ENCODE results near the gene PTBP1. TPM values are rescaled to one million over a fixed set of nuclear protein-coding genes. Genes with fewer than 3 reads are reported as not detected.

PTBP1 gene
- total and polyA plus RNA-seq, 9 of the 15 experiments (the other 6 are each of a cell fraction or from before 2014, with no cell fraction given) = 14.0 to 759 (median 234) TPM

DNA sequence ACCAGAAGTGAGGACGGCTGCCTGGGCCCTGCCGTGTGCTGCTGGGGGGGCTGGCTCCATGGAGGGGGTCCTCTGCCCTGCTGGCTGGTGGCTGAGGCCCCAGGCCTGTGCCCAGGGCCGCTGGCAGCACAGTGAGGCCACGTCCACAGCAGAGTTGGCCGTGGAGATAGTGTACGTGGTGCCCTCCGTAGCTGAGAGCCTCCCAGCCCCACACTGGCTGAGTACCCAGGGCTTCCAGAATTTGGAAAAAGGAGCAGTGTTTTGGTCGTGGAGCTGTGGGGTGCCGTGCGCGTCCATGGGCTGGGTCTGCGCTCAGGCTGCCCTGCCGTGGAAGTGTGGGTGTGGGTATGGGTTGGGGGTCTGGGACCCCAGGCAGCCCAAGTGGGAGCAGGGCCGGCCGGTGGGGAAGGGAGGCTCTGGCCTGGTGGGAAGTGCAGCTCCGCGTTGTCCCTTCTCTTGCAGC lies 5.9 kb downstream of the PTBP1 start:
- TF ChIP-seq POLR2G (IDR thresholded peaks at IDR 0.05; ENCODE audit: low read depth, low read length) (peak; percentile 81), RBFOX2 (IDR thresholded peaks at IDR 0.05; ENCODE audit: low read depth, low read length) (peak; percentile 79), CXXC5 (CRISPR knock-in tag; IDR thresholded peaks at IDR 0.05) (no peak), PRPF4 (IDR thresholded peaks at IDR 0.05; ENCODE audit: insufficient read depth, low read depth, low read length, poor library complexity, severe bottlenecking) (peak; percentile 45), RBM22 (IDR thresholded peaks at IDR 0.05; ENCODE audit: low read depth, low read length, poor library complexity, severe bottlenecking) (peak; percentile 90)
- Histone ChIP-seq H3K79me2 (ENCODE audit: control insufficient read depth, insufficient read depth, low read length) (peaks cover 100% of the 10 kb centered on the region), H3K9me3 (replicated peaks; ENCODE audit: control insufficient read depth, insufficient read depth, low read depth, low read length) (no peaks in the 10 kb centered on the region; the same call in 1 of the 2 replicates), H3K27ac (ENCODE audit: extremely low read depth, low read depth, low read length) (no peak overlapping the region), H3K9ac (ENCODE audit: insufficient read depth in 1 of 2, low read depth in 2 of 2, low read length in 2 of 2) (peak overlapping the region in 1 of 2 experiments; percentile 4; a peak in 1 of 4 replicates), H3K4me1 (replicated peaks in 1 of 2; ENCODE audit: control insufficient read depth in 2 of 2, insufficient read depth in 2 of 2, low read length in 2 of 2) (peaks cover 22 to 84% of the 10 kb centered on the region in 2 experiments), H3K9me1 (ENCODE audit: control insufficient read depth, insufficient read depth, low read length) (peaks cover 16% of the 10 kb centered on the region), H3K4me2 (ENCODE audit: insufficient read depth, low read length) (no peak overlapping the region), H3K36me3 (ENCODE audit: control insufficient read depth, insufficient read depth, low read length) (peaks cover 100% of the 10 kb centered on the region), H3K4me3 (no peak overlapping the region), H3K27me3 (ENCODE audit: control insufficient read depth in 2 of 2, insufficient read depth in 2 of 2, low read length in 2 of 2) (no peaks in the 10 kb centered on the region), H2AFZ (ENCODE audit: low read depth, low read length) (no peak overlapping the region), H4K20me1 (replicated peaks; ENCODE audit: control insufficient read depth, insufficient read depth, low read length) (peaks cover 64% of the 10 kb centered on the region)
- CTCF ChIA-PET (ENCODE audit: low intra/inter-chr PET ratio) = no interaction called here
- intact Hi-C loops (cut with micrococcal nuclease) (no loop called here), in situ Hi-C loops (cut with MboI) (no loop called here)
- ATAC-seq = no peak
- BruUV-seq (replicated peaks) = no TSS peak
- 97% methylated on average over 16 of the region's 17 CpGs for WGBS (ENCODE audit: insufficient coverage, low coverage, missing lambda C conversion rate)
- FAIRE-seq = no peak
- POLR2A ChIA-PET = interaction anchor here (0.7 to 2.1 kb wide), 3 partner anchors 8 to 173 kb away, joined by 3 to 8 read pairs (median 6); no protein-coding TSS in a partner anchor
- DNase-seq (ENCODE audit: extremely low read depth in 1 of 4, low spot score in 3 of 4) = peak in 1 of 4 experiments; percentile 12

Data from K562 (cell line).